Activated CD4-positive, alpha-beta T cell treated with anti-CD3 and anti-CD28 coated beads, Interleukin-2, amount 50 U/mL, for 4 hours (primary cell): ENCODE data around the gene STX8.
A peak's percentile ranks its signal among the peaks of the same experiment; 100 is the strongest.

Source experiments
- DNase-seq, 2 experiments: peaks; one replicate each; pipeline ENCODE4 v3.0.0-alpha.2; 2020

Gene STX8

DNA sequence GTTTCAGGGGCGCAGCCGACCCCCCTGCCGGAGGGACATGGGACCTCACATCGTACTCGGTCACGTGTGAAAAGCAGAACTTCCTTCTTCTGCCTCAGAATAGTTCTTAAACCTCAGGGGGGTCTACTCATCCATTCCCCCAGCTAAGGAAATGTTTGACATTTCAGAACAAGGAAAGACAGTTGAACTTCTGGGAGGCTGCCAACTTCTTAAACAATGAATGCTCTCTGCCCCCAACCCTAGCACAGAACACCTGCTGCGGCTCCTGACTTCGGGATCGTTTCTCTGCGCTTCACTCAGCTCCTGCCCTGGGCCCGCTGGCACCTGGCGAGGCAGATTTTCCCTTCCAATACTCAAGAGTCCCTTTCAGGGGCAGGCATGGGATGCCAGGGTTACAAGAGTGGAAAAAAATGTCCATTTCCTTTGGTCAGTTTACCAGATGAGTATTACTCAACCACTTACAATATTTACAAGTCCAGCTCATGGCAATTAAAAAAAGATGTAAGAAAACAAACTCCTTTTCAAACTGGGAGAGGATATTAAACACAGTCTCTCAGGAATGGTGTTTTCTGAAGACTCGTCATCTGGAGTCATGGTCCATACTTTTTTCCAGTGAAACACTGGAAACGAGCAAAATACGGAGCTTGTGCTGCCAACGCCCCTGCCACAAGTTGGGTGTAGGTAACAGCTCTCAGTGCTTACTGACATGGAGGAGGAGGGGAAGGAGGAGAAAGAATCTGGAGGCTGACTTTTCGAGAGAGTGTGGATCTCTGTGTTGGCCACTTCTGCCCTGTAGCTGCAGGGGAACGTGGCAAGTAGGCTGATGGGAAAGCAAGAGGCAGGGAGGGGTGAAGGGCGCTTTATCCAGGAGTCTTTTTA, 318.6 kb downstream of the STX8 start:
- DNase-seq: no peak

DNA sequence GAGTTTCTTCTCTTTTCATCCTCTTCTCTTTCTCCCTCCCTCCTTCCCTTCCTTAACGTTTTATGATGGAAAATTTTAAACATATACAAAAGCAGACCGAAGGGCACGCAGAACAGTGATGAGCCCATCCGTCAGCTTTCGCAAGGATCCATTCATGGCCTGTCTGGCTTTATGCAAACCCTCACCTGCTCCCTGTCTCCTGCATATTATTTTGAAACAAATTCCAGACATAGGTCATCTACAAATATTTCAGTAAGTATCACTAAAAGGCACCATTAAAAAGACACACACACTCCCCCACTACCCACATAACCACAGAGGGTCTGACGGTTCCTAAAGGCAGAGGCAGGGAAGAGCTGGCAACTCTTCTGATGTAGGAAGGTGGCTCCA, 319.3 kb downstream of the STX8 start:
- no peak for DNase-seq

DNA sequence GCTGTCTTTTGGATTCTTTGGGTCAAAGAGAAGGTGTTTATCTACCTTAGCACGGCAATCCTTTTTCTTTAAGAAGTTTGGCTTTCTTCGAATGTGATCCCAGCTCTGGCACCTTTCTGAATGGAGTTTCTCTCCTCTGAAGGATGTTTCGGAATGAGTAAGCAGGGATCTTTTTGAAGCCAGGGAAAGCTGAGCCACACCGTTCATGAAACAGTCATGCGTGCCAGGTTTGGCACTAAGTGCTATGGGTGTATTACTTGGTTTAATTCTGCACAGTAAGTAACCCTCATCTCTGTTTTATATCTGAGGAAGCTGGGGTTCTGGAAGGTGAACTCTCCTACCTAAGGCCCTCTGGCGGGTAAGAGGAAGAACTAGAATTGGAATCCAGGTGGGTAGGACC, 319.8 kb downstream of the STX8 start:
- no peak for DNase-seq

- no peak for DNase-seq
These were observed 320.8 kb downstream of the STX8 start for GRCh38 chr17:9254841-9255240.

- DNase-seq: no peak
These were observed 322.3 kb downstream of the STX8 start for GRCh38 chr17:9253308-9253707.

DNA sequence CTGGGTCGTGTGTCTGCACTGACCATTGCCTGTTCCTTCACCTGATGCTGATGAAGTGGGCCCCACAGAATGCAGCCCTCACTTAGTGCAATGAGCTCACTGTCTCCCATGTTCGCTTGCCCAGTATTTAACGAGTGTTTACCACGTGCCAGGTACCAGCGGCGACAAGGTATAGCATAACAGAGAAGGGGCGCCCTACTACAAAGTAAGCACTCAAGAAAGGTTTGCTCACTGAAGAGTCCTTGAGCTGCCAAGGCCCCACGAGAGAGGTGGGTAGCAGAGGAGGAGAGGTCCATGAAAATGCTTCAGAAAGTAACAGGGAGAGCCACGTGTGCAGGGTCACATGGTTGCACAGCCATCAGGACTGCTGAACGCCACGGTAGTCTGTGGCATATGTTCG, 324.3 kb downstream of the STX8 start:
- no peak for DNase-seq

- DNase-seq: no peak
These were observed 326.2 kb downstream of the STX8 start for GRCh38 chr17:9249245-9249953.

- no peak for DNase-seq
These were observed 328.1 kb downstream of the STX8 start for GRCh38 chr17:9247401-9247938.

GRCh38 chr17:9244066-9245052, 331.3 kb downstream of the STX8 start:
- DNase-seq: no peak

DNA sequence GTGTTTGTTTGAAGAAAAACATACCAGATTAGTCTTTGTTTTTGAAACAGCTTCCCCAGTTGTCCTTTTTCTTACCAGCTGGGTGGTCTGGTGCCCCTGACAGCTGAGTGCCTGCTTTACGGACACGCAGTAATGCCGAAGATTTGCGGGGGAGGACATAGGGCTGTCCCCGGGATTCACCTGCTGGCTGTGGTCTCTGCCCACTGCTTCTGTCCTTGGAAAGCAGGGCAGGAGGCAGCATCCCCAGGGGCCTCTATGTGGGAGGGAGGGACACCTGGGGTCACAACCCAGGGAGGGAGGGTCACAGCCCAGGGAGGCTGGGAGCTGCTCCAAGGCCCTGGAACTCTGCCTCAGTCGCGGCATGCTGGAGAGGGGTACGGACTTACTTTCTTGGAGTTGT, 332.6 kb downstream of the STX8 start:
- DNase-seq: no peak

DNA sequence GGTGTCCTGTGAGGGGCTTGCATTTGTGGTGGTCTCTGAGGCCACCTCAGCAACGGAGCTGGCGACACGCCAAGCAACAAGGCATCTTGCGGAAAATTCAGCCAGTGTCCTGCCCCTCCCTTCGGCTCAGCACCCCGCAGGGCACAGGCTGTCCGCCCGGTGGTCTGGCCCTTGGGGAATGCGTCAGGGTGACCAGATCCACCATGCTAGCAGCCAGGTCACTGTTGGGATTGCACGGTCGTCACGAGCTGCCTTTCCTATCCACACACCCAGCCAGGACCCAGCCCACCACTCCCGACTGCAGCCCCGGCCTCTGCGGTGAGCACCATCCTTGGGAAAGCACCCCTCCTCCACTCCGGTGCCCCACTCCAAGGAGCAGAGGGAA, 333.1 kb downstream of the STX8 start:
- no peak for DNase-seq

- no peak for DNase-seq
These were observed 333.7 kb downstream of the STX8 start for GRCh38 chr17:9241774-9242496.

GRCh38 chr17:9241371-9241712, 334.3 kb downstream of the STX8 start:
- DNase-seq: no peak

DNA sequence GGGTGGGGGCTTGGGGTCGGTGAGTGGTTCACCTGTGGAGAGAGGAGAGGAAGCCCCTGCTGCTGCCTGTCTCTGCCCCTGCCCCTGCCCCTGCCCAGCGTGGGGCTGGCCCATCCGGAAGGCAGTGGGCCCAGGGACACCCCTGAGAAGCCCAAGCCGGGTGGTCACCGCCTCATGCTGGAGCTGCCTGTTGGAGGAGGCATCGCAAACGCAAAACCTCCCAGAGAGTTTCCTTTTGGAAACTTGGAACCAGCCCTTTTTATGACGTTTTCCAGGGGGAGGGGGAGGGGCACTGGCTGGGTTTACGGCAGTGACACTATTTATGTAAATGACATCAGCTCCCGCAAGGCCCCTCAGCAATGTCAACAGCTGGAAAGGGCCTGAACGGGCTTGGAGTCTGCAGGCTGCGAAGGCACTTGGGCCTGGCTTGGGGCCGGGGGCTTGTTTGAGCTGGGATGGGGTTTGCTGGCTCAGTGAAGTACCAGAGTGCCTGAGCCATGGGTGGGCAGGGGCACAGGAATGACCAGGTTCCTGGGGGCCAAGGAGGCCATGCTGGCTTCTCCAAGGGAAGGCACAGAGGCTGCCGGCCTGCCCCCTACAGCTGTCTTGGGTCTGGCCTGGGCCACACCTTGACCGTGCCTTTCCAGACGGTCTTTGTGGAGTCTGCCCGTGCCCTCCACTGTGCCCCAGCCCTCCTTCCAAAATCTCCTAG, 334.8 kb downstream of the STX8 start:
- DNase-seq: no peak

DNA sequence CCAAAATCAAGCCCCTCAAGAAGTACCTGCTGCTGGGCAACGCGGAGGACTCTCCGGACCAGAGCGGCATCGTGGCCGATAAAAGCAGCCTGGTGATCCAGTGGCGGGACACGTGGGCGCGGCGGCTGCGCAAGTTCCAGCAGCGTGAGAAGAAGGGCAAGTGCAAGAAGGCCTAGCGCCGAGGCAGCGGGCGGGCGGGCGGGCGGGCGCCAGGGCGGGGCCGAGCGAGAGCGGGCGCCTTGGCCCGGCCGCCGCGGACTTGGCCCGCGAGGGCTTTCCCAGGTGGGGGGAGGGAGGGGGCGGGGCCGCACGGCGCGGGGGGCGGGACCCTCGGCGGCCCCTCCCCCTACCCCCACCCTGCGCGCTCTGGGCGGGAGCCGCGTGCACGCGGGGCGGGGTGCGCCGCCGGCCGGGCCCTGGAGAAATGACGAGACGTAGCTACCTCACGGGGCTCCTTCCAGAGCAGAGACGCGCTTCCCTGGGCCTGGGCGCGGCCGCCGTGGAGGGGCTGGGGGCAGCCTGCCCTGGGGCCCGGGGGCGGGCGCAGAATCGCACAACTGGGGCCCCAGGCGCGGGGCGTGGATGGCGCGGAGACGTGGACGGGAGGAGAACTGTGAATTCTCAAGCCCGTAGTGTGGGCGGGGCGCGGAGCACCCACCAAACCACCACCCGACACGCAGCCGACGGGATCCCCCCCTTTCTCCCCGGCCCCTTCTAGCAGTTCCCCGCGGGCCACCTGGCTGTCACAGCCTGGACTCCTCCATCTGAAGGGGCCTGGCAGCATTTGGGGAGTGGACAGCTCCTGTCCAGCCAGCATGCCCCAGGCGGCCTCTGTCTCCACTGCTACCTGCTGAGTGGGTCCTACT, 335.6 kb downstream of the STX8 start:
- DNase-seq: peak; percentile 46 to 57

DNA sequence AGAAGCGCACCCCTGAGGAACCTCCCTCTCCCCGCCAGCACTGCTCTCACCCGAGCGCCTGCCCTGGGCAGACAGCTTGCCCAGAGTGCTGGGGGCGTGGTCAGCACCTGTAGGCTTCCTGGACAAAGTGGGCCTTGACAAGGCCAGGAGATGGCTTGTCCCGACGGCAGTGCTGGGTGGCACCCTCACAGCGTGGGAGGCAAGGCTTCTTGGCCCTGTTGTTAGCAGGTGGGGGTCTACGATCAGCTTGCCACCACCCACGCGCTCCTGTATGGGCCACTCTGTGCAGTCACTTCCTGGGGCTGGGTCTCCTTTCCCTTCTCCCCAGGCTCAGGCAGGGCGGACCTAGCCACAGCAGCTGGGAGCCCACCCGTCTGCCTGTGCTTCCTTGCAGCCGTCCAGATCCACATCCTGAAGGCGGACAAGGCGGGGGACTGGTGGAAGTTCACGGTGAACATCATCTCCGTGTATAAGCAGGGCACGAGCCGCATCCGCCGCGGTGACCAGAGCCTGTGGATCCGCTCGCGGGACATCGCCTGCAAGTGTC, 336.3 kb downstream of the STX8 start:
- DNase-seq: peak in 1 of 2 experiments; percentile 18

DNA sequence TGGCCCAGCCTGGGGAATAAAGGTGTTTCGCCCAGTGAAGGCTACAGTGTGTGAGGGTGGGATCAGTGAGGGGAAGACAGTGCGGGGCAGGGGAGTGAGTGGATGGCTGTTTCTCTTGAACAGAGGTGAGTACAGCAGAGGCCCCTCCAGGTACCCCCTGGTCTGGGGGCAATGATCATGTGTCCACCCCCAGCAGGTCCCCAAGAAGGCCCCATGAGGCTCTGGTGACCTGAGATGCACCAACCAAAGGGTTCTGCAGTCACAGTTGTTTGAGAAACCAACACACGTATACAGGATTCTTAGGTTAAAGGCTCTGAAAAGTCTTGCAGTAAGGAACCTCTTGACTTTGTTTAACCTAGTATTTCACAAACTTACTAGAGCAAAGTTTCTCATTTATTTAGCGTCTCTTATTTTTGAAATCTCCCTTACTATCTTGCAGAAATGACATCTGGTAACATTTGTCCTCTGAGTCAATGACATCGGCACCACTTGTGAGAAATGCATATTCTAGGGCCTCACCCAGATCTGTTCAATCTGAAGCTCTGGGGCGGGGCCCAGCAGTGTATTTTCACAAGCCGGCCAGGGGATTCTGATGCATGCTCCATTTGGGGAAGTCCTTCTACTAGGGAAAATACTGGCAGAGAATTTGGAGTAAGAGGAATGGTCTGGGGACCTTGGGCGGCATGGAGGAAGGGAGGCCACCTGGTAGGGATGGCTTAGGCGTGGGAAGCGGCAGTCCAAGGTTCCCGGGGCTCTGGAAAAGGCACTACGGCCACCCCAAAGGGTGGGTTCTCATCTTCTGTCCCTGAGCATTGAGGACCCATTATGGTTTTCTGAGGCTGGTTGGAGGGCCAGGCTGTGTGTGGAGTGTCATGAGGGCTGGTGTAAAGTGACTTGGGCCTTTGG, 337.0 kb downstream of the STX8 start:
- DNase-seq: no peak

GRCh38 chr17:9237661-9238301, 337.8 kb downstream of the STX8 start:
- DNase-seq: no peak

DNA sequence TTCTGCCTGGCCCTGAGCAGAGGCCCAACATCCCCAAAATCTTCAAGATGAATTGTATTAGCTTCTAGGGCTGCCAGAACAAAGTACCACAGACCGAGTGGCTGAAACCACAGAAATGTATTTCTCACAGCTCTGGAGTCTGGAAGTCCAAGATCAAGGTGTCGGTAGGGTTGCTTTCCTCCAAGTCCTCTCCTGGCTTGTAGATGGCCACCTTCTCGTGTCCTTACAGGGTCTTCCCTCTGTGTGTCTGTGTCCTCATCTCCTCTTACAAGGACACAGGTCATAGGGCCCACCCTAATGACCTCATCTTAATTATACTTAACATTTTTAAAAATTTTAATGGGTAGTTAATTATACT, 338.6 kb downstream of the STX8 start:
- no peak for DNase-seq
